ENCODE measurements around the gene SEMA5B. TPM values are rescaled to one million over a fixed set of nuclear protein-coding genes. Genes with fewer than 3 reads are reported as not detected.

The SEMA5B gene
- total and polyA plus RNA-seq, 2 donors (not counting 1 experiment from before 2014, with no cell fraction given): not detected

GRCh38 chr3:123002749-123003497, 24.6 kb downstream of the SEMA5B start:
- Mint-ChIP-seq H3K4me1 (no peaks in the 10 kb centered on the region), H3K27me3 (peaks cover 33% of the 10 kb centered on the region), H3K27ac (no peak overlapping the region), H3K4me3 (no peak overlapping the region), H3K9me3 (ENCODE audit: insufficient read depth) (no peaks in the 10 kb centered on the region)
- Histone ChIP-seq H3K4me1 (ENCODE audit: control insufficient read depth in 2 of 2, insufficient read depth in 2 of 2, low read length in 2 of 2) (no peaks in the 10 kb centered on the region), H2AFZ (ENCODE audit: insufficient read depth, low read depth, low read length, poor library complexity, severe bottlenecking) (no peak overlapping the region), H3K9me3 (ENCODE audit: control extremely low read depth in 1 of 3, control insufficient read depth in 2 of 3, insufficient read depth in 1 of 3, low read length in 2 of 3) (no peaks in the 10 kb centered on the region), H4K20me1 (ENCODE audit: control insufficient read depth, insufficient read depth, low read length, poor library complexity, severe bottlenecking) (no peaks in the 10 kb centered on the region), H3K4me2 (replicated peaks; ENCODE audit: low read depth, low read length, poor library complexity, severe bottlenecking) (no peak overlapping the region), H3K27me3 (replicated peaks in 1 of 4; ENCODE audit: control extremely low read depth in 1 of 4, control insufficient read depth in 3 of 4, insufficient read depth in 4 of 4, low read length in 3 of 4) (peaks cover 0 to 8% (median 2%) of the 10 kb centered on the region in 4 experiments), H3K9ac (ENCODE audit: low read length) (no peak overlapping the region), H3K79me2 (ENCODE audit: control insufficient read depth, insufficient read depth, low read length) (no peaks in the 10 kb centered on the region), H3K4me3 (ENCODE audit: control extremely low read depth in 1 of 5, extremely low read depth in 1 of 5, insufficient read depth in 1 of 5, low read depth in 2 of 5, low read length in 4 of 5) (no peak overlapping the region), H3K27ac (ENCODE audit: low read length in 2 of 2) (no peak overlapping the region), H3K36me3 (replicated peaks in 1 of 2; ENCODE audit: control extremely low read depth in 1 of 2, control insufficient read depth in 1 of 2, extremely low read depth in 1 of 2, insufficient read depth in 2 of 2, low read length in 1 of 2) (no peaks in the 10 kb centered on the region)
- ChIA-PET POLR2A (no interaction called here), CTCF (interaction anchor here (1.3 kb wide), 1 partner anchor 248 kb away, joined by 3 read pairs; no protein-coding TSS in a partner anchor)
- no peak for TF ChIP-seq EZH2 (IDR thresholded peaks at IDR 0.05; ENCODE audit: borderline replicate concordance, insufficient read depth, low read depth, low read length, poor library complexity, severe bottlenecking)
- no peak for TF ChIP-seq CTCF (IDR thresholded peaks at IDR 0.05)
- ATAC-seq (ENCODE audit: low read depth) (no peak), DNase-seq (no peak)
- WGBS (ENCODE audit: insufficient coverage): 70% methylated on average over 3 of the region's 7 CpGs
- intact Hi-C loops (cut with micrococcal nuclease): no loop called here

- no peaks in the 10 kb centered on the region for H3K36me3 ChIP-seq (replicated peaks in 1 of 2; ENCODE audit: control extremely low read depth in 1 of 2, control insufficient read depth in 1 of 2, extremely low read depth in 1 of 2, insufficient read depth in 2 of 2, low read length in 1 of 2)
- H3K9me3 ChIP-seq (ENCODE audit: control extremely low read depth in 1 of 3, control insufficient read depth in 2 of 3, insufficient read depth in 1 of 3, low read length in 2 of 3): no peaks in the 10 kb centered on the region
- POLR2A ChIA-PET: no interaction called here
- no peaks in the 10 kb centered on the region for H3K9me3 Mint-ChIP-seq (ENCODE audit: insufficient read depth)
- H3K9ac ChIP-seq (ENCODE audit: low read length): no peak overlapping the region
- no peaks in the 10 kb centered on the region for H3K4me1 Mint-ChIP-seq
- H2AFZ ChIP-seq (ENCODE audit: insufficient read depth, low read depth, low read length, poor library complexity, severe bottlenecking): no peak overlapping the region
- H3K79me2 ChIP-seq (ENCODE audit: control insufficient read depth, insufficient read depth, low read length): no peaks in the 10 kb centered on the region
- no peak overlapping the region for H3K27ac ChIP-seq (ENCODE audit: low read length in 2 of 2)
- TF ChIP-seq CTCF (IDR thresholded peaks at IDR 0.05) (no peak), EZH2 (IDR thresholded peaks at IDR 0.05; ENCODE audit: borderline replicate concordance, insufficient read depth, low read depth, low read length, poor library complexity, severe bottlenecking) (no peak)
- no peak overlapping the region for H3K4me3 ChIP-seq (ENCODE audit: control extremely low read depth in 1 of 5, extremely low read depth in 1 of 5, insufficient read depth in 1 of 5, low read depth in 2 of 5, low read length in 4 of 5)
- CTCF ChIA-PET: interaction anchor here (1.3 kb wide), 1 partner anchor 247 kb away, joined by 3 read pairs; no protein-coding TSS in a partner anchor
- DNase-seq: no peak
- no peak overlapping the region for H3K27ac Mint-ChIP-seq
- H3K27me3 ChIP-seq (replicated peaks in 1 of 4; ENCODE audit: control extremely low read depth in 1 of 4, control insufficient read depth in 3 of 4, insufficient read depth in 4 of 4, low read length in 3 of 4): peaks cover 0 to 8% (median 2%) of the 10 kb centered on the region in 4 experiments
- H3K4me1 ChIP-seq (ENCODE audit: control insufficient read depth in 2 of 2, insufficient read depth in 2 of 2, low read length in 2 of 2): no peaks in the 10 kb centered on the region
- no peak overlapping the region for H3K4me3 Mint-ChIP-seq
- no peaks in the 10 kb centered on the region for H4K20me1 ChIP-seq (ENCODE audit: control insufficient read depth, insufficient read depth, low read length, poor library complexity, severe bottlenecking)
- ATAC-seq (ENCODE audit: low read depth): no peak
- intact Hi-C loops (cut with micrococcal nuclease): no loop called here
- 86% methylated on average over 4 of the region's 8 CpGs for WGBS (ENCODE audit: insufficient coverage)
- no peak overlapping the region for H3K4me2 ChIP-seq (replicated peaks; ENCODE audit: low read depth, low read length, poor library complexity, severe bottlenecking)
- peaks cover 29% of the 10 kb centered on the region for H3K27me3 Mint-ChIP-seq
Measured at GRCh38 chr3:123002100-123002748, 25.3 kb downstream of the SEMA5B start.
